GM18517 (cell line): ENCODE data around the gene C4BPB.

Experiments
- ATAC-seq: cut with Tn5 transposase; IDR thresholded peaks from one replicate; pipeline ENCODE4 v1.9.1; 2021; ENCODE audit warnings: mild to moderate bottlenecking, moderate library complexity; ENCODE audit not compliant: unreplicated experiment

C4BPB gene

DNA sequence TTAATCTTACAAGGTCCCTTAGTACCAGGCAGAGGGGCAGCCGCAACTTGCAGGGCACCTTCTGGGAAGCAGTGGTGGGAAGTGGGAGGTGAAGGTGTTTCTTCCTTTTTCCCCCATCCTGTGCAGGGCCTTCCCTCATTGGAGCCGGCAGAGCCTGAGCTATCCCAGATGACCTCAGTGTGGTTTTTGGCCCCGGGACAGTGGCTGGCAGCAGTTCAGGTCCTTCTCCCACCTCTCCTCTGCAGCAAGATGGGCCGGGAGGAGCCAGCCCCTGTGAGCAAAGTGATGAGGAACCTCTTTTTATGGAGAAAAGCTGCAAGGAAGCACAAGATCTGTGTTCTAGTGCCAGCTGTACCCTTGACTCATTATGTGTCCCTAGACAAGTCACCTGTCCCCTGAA is 28.8 kb upstream of the C4BPB start:
- no peak for ATAC-seq

DNA sequence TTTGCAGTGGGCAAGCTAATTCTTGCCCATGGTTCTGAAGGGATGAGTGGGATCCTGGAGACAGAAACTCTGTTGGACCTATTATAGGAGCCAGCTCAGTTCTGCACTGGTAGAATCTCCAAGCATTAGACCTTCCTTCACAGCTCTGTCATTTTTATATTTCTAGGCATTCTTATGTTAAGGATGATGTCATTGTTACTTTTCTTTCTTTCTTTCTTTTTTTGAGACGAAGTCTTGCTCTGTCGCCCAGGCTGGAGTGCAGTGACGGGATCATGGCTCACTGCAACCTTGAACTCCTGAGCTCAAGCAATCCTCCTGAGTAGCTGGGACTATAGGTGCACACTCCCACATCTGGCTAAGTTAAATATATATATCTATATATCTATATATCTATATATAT is 28.1 kb upstream of the C4BPB start:
- ATAC-seq, result no peak

- no peak for ATAC-seq
Observed at GRCh38 chr1:207062058-207062457, 26.6 kb upstream of the C4BPB start.

DNA sequence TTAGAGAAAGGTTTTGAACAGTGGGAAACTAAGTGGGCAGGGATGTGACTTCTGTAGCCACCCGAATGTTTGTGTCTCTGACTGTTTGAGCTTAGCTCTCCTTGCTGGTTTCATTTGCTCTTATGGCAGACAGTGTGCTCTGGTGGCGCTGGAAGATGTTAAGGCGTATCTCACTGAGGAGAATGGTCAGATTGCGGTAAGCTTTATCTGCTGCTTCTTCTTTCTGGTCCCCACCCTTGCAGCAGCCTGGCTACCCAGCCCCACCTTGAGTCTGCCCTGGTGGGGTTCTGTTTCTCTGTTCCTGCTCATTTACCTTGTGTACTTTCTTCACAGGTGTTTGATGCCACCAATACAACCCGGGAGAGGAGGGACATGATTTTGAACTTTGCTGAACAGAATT is 25.6 kb upstream of the C4BPB start:
- ATAC-seq, result no peak

DNA sequence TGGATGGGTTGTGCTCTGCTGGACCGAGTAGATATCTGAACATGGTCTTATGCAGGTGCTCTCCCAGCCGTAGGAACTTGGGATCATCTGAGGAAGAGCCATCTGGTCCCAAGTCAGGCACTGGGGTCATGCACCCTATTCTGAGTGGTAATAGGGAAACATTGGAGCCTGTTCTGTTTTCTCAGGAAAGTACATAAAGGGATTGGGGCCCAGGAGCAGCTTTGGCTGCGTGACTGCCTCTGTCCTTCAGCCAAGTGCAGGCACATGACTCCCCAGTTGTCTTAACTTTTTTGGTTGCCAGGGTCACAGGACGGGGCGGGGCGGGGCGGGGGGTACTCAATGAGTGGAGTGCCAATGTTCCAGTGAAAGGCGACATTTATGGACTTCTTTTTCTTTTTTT is 24.1 kb upstream of the C4BPB start:
- ATAC-seq, result no peak

DNA sequence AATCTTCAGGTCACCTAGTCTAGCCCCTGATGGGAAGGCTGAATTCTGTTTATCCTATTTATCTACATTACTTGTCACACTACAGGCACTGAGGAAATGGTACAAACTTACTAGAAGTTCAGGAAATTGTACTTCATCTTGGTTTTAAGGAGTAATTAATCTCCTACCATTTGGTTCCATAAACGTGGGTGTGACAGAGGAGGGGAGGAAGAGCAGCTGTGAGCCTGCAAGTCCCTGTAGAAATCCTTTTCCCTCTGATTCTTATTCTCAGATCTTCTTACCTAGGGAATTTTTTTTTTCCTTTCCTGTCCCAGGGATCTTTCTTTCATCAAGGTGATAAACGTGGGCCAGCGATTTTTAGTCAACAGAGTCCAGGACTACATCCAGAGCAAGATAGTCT is 21.5 kb upstream of the C4BPB start:
- ATAC-seq, result no peak

DNA sequence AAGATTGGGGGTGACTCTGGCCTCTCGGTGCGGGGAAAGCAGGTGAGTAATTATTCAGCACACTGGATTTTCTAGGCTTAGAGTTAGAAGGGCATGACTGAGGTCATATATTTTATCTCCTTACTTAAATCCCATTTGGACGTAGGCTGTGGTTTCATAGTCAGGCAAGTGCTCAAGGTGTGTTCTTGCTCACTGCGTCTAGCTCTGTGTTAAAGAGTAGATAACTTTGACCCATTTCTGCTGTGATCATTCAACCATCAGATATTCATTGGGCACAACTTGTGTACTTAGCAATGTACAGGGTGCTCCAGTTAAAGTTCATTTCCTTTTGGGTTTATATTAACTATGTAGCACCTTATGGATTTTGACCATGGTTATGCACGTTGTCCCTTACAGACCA is 21.0 kb upstream of the C4BPB start:
- ATAC-seq, result no peak

DNA sequence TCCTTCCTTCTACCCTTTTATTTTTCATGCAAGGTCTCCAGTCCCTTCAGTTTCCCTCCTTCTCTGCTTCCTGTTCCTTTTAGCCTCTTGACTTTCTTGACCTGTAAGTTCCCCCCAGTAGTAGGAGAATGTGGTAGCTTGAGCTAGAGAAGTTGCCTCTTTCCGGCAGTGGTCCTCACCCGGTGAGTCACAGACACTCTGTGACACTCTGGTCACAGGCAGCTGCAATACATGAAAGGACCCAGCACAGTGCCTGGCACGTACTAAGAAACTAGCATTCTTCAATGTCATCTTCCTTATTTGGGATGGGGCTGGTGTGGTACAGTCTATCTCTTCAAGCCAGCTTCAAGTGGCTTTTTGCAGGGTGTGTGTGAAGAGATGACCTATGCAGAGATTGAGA is 19.6 kb upstream of the C4BPB start:
- ATAC-seq, result no peak

DNA sequence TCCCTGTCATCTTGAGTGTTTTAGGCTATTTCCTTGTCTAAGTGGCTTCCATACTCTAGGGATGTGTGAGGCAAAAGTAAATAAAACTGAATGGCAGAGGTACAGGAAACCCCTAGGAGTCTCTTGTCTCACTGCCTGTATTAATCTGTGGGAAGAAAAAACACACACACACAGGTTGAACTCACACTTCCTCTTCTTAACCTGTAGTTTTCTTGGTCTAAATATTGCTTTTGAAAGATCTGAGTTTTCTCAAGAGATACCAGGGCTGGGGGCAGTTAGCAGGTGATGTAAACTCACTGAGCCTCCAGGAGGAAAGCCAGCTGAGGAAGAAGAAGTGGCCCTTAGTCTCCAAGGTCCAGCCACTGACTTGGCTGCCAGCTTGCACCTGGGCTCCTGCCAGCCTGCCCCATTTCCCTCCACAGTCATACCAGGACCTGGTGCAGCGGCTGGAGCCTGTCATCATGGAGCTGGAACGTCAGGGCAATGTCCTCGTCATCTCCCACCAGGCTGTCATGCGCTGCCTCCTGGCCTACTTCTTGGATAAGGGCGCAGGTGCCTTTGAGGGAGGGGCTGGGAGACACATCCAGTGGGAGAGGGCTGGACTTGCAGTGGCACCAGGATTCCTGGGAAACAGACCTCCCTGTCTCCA is 18.7 kb upstream of the C4BPB start:
- ATAC-seq, result no peak

- ATAC-seq, result no peak
Observed at GRCh38 chr1:207070811-207071210, 17.8 kb upstream of the C4BPB start.

- no peak for ATAC-seq
Observed at GRCh38 chr1:207071426-207071825, 17.2 kb upstream of the C4BPB start.

- no peak for ATAC-seq
Observed at GRCh38 chr1:207072233-207072632, 16.4 kb upstream of the C4BPB start.

DNA sequence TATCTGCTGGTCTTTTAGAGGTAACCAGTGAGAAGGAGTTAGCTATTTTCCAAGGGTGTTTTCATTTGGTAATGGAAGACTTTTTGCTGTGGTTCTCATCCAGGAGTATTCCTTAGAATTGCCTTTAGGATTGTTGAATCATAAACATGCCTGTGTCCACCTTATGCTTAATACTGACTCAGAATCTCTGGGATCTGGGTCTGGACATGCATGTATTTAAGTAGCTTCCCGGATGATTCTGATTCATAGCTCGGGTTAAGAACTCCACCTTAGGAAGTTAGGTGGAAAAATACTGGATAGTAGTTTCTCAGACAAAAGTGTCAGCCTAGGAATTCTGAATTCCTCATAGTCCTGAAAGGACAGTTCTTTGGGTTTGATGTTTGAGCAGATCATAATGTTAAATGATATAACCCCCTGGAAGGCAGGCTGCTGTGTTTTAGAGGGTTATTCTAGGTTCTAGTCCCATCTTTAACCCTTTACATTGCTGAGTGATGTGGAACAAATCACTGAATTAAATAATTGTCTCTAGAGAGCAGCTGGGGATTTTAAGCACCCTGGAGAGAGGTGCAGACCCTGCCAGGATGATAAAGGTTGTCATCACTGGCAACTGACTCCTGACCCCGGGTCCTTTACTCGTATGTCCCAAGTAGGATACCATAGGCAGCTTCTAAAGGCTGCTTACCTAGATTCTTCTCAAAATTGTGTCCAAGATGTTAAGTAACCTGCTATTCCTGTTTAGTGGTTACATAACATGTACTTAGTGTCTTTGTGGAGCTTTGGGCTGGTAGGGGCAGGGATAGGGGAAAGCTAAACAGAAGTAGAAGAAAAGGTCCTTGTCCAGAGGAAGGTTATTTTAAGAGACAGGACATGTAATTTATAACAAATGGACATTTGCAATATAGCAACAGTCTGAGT is 14.5 kb upstream of the C4BPB start:
- ATAC-seq, result no peak

- no peak for ATAC-seq
Observed at GRCh38 chr1:207076181-207076955, 12.3 kb upstream of the C4BPB start.

GRCh38 chr1:207077012-207077411 is 11.6 kb upstream of the C4BPB start:
- no peak for ATAC-seq

DNA sequence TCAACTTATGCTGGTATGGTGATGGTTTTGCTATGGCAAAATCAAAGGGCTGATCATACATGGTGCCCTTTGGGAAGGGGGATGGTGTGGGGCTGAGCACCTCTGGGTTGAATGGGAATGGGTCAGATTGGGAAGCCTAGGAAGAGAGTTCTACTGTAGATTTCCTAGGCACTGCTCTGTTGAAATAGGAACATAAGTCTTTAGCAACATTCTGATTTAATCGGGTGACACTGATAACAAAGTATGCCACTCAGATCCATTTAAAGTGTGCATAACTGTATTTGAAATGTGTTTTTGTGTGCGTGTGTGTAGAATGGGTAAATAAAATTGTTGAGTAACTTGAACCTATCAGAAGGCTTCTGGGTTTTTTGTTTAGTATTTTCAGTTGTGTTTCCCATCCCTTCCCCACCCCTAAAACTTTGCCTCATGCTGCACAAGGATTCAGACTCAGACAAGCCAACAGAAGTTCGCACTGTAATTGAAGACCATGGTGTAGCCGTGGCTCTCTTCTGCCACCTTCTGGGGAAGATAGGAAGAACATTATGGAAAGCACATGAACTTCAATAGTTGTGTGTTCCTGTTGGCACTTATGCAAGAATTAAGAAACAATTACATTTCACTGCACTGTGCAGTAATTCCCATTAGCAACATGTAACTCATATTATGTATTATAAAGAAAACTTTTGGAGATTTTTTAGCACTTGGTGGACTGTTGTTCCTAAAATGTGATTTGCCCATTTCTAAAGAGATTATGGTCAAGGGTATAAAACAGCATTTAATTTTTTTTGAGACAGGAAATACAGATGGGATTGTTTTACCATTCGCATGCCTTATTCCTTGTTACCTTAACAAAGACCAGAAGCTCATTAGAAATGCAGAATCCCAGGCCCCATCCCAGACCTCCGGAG is 10.9 kb upstream of the C4BPB start:
- ATAC-seq, result no peak

GRCh38 chr1:207078578-207079132 is 10.0 kb upstream of the C4BPB start:
- no peak for ATAC-seq

- ATAC-seq, result no peak
Observed at GRCh38 chr1:207079706-207080241, 8.9 kb upstream of the C4BPB start.

GRCh38 chr1:207081088-207081487 is 7.6 kb upstream of the C4BPB start:
- no peak for ATAC-seq

GRCh38 chr1:207081806-207082205 is 6.9 kb upstream of the C4BPB start:
- no peak for ATAC-seq
